ENCODE data around the gene ZNF678. TPM values are rescaled to one million over a fixed set of nuclear protein-coding genes. Genes with fewer than 3 reads are reported as not detected.
A peak's percentile ranks its signal among the peaks of the same experiment; 100 is the strongest.

Gene ZNF678
- total and polyA plus RNA-seq, 2 donors from 2014 or later = 1.3 to 10.0 TPM

GRCh38 chr1:227561241-227561907 lies 2.0 kb upstream of the ZNF678 start:
- H3K27ac ChIP-seq (ENCODE audit: low read depth in 2 of 2, low read length in 2 of 2) = no peak overlapping the region
- peaks cover 7% of the 10 kb centered on the region for H3K27me3 ChIP-seq (ENCODE audit: control insufficient read depth, insufficient read depth, low read length)
- H3K9ac ChIP-seq (ENCODE audit: low read length in 3 of 3) = no peak overlapping the region
- H3K4me3 ChIP-seq (ENCODE audit: low read length in 3 of 3) = peak overlapping the region in 1 of 3 donors; percentile 26
- DNase-seq (peak in 2 of 5 donors; percentile 53 to 62), FAIRE-seq (no peak)
- peaks cover 0 to 3% (median 0%) of the 10 kb centered on the region in 3 donors for H3K9me3 ChIP-seq (ENCODE audit: control insufficient read depth in 2 of 3, insufficient read depth in 1 of 3, low read length in 3 of 3)
- TF ChIP-seq CTCF (IDR thresholded peaks at IDR 0.05; ENCODE audit: borderline replicate concordance, extremely low read depth, insufficient read depth) = no peak
- peaks cover 0 to 2% (median 0%) of the 10 kb centered on the region in 3 donors for H3K36me3 ChIP-seq (ENCODE audit: control insufficient read depth in 2 of 3, insufficient read depth in 3 of 3, low read length in 3 of 3)
- peaks cover 0 to 4% (median 3%) of the 10 kb centered on the region in 3 donors for H3K4me1 ChIP-seq (ENCODE audit: control insufficient read depth in 2 of 3, insufficient read depth in 2 of 3, low read depth in 1 of 3, low read length in 3 of 3)
- intact Hi-C loops (cut with DNase I) = no loop called here

- Histone ChIP-seq H3K27ac (ENCODE audit: low read depth in 2 of 2, low read length in 2 of 2) (no peak overlapping the region), H3K9ac (ENCODE audit: low read length in 3 of 3) (no peak overlapping the region), H3K27me3 (ENCODE audit: control insufficient read depth, insufficient read depth, low read length) (peaks cover 7% of the 10 kb centered on the region), H3K4me3 (ENCODE audit: low read length in 3 of 3) (no peak overlapping the region), H3K4me1 (ENCODE audit: control insufficient read depth in 2 of 3, insufficient read depth in 2 of 3, low read depth in 1 of 3, low read length in 3 of 3) (peaks cover 0 to 4% (median 3%) of the 10 kb centered on the region in 3 donors), H3K36me3 (ENCODE audit: control insufficient read depth in 2 of 3, insufficient read depth in 3 of 3, low read length in 3 of 3) (peaks cover 0 to 2% (median 0%) of the 10 kb centered on the region in 3 donors), H3K9me3 (ENCODE audit: control insufficient read depth in 2 of 3, insufficient read depth in 1 of 3, low read length in 3 of 3) (peaks cover 0 to 3% (median 0%) of the 10 kb centered on the region in 3 donors)
- FAIRE-seq (no peak), DNase-seq (no peak)
- intact Hi-C loops (cut with DNase I) = no loop called here
- TF ChIP-seq CTCF (IDR thresholded peaks at IDR 0.05; ENCODE audit: borderline replicate concordance, extremely low read depth, insufficient read depth) = no peak
Measured at GRCh38 chr1:227562037-227562436, 1.3 kb upstream of the ZNF678 start.

- DNase-seq (peak in 1 of 5 donors; percentile 53), FAIRE-seq (no peak)
- Histone ChIP-seq H3K4me3 (ENCODE audit: low read length in 3 of 3) (peak overlapping the region; percentile 84 to 93 (median 88)), H3K27me3 (ENCODE audit: control insufficient read depth, insufficient read depth, low read length) (peaks cover 7% of the 10 kb centered on the region), H3K27ac (ENCODE audit: low read depth in 2 of 2, low read length in 2 of 2) (no peak overlapping the region), H3K9ac (ENCODE audit: low read length in 3 of 3) (peak overlapping the region in 1 of 3 donors; percentile 79), H3K9me3 (ENCODE audit: control insufficient read depth in 2 of 3, insufficient read depth in 1 of 3, low read length in 3 of 3) (peaks cover 0 to 3% (median 0%) of the 10 kb centered on the region in 3 donors), H3K4me1 (ENCODE audit: control insufficient read depth in 2 of 3, insufficient read depth in 2 of 3, low read depth in 1 of 3, low read length in 3 of 3) (peaks cover 0 to 4% (median 3%) of the 10 kb centered on the region in 3 donors), H3K36me3 (ENCODE audit: control insufficient read depth in 2 of 3, insufficient read depth in 3 of 3, low read length in 3 of 3) (peaks cover 0 to 2% (median 0%) of the 10 kb centered on the region in 3 donors)
- no peak for TF ChIP-seq CTCF (IDR thresholded peaks at IDR 0.05; ENCODE audit: borderline replicate concordance, extremely low read depth, insufficient read depth)
- intact Hi-C loops (cut with DNase I) = no loop called here
Measured at GRCh38 chr1:227562933-227563323, 428 bp upstream of the ZNF678 start.
